Kidney glomerular epithelial cell (primary cell): ENCODE measurements around the gene CWC27.
A peak's percentile ranks its signal among the peaks of the same experiment; 100 is the strongest.

Experiments used
- DNase-seq: peaks from one replicate; lab custom pipeline; 2025; lab: John Stamatoyannopoulos, UW

Gene CWC27

DNA sequence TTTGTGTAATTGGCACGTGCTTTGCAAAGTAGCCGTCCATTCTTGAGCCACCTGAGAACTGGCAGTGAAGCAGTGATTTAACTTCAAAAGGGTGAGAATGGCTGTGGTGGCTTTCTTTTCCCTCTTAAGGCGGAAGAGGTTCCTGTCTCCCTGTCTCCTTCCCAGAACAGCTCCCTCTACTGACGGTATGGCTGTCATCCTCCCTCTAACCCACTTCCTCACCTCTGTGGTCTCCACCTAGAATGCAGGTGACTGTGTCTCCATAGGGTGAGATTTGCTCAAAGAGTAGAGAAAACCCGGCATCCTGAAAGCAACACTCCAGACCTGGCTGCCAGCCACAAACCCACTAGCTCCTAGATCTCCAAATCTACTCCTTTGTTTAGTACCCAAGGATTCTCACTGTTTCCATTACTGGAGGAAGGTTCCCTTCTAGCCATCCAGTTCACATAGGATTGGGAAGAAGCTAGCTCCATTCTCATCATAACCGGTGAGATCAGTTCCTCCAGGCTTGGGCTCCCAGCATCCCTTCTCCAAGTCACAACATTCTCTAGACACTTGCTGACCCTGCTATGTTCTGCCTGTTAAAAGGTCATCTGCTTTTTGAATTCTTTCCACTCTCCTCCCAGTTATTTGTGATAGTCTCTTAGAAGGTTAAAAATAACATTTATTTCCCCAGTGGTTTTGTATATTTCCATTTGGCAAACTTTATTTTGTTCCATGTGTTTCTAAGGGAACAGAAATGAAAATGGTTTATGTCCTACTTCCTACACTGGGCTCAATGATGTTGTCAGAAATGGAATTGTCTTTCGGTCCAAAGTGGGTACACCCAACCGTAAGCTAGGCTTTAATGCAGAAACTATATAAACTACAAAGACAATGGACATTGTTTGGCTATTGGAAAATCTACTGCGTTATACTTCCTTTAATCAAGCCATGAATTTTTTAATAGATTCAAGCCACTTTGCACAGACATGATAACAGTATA, 269.4 kb downstream of the CWC27 start:
- no peak for DNase-seq

DNA sequence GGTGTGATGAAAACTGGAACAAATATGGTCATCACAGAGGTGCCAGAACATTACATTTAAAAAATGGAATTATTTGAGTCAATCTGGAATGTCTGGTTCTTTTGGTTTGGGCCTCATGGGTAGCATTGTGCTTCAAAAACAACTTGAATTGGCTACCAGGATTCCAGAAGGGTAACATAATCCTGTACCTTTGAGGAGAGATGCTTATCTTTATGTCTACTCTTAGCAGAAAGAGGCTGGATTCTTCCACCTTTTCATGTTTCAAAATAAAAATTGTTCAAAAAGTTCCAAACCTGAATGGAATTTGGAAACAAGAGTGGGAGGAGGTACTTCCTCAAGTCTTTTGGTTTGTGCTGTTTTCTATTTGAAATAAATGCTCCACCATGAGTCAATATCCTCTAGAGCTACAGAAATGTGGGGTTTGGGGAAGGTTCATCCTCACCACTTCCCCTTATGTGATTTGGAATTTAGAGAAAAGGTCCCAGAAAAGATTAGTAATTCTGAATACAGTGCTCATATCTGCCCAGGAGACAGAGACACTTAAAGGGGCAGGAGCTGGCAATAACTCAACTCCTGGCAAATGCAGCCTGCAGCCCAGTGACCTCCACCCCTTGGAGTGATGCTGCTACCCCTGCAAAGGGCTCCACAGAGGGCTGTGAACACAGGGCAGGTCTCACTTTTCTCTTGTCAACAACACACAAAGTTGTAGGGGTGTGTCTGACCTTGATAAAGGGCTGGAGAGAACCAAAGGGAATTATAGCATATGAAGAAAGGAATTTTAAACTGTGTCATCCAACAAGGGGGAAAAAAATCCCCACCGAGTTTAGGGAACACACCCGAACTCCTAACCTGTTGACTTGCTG, 272.8 kb downstream of the CWC27 start:
- DNase-seq, result no peak

DNA sequence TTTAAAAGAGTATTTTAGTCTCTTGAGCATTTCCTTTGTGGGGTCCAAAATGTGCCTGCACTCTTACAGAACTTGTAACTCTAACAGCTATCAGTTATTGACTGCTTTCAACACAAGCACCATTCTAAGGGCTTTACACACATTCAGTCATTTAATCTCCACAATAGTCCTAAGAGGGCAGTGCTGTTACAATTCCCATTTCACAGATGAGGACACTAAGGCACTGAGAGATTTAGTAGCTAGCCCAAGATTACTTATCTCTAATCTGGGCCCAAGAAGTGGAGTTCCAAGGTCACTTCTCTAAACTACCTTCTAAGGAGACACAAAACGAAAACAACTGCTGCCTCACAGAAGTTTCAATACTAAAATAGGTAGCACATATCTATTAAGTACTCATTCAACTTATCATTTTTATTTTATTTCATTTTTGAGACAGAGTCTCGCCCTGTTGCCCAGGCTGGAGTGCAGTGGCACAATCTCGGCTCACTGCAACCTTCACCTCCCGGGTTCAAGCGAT, 275.2 kb downstream of the CWC27 start:
- DNase-seq, result no peak

GRCh38 chr5:65047225-65047624, 278.5 kb downstream of the CWC27 start:
- no peak for DNase-seq

DNA sequence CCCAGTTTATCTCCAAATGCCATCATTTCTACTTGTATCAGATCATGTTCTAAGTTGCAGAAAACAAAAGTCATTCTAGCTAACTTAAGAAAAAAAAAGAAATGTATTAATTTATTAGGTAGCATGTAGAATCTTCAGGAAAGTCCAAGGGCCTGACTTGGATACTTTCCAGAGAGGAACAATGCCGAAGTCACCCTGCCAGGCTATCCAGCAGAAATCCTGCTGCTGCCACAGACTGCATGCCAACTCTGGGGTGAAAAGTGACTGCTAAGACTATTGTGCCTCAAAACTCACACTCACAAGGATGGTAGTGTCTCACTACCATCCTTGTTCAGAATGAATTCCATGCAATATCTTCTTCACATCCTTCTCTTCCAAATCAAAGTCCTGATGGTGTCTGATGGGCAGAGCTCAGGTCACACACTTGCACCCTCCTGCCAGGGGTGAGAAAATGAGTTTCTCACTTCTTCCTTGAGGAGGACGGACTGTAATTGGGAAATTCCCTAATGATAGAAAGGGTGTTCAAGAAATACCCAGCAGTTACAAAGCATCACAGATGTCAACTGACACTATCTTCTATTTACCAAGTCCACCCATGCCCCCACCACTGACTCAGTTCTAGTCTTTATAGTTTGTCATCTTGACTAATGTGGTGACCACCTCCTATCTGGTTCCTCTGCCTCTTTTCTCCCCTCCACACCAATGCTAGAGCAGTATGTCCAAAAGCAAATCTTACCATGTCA, 279.4 kb downstream of the CWC27 start:
- DNase-seq, result no peak

- no peak for DNase-seq
These were observed 281.4 kb downstream of the CWC27 start for GRCh38 chr5:65050140-65050539.

DNA sequence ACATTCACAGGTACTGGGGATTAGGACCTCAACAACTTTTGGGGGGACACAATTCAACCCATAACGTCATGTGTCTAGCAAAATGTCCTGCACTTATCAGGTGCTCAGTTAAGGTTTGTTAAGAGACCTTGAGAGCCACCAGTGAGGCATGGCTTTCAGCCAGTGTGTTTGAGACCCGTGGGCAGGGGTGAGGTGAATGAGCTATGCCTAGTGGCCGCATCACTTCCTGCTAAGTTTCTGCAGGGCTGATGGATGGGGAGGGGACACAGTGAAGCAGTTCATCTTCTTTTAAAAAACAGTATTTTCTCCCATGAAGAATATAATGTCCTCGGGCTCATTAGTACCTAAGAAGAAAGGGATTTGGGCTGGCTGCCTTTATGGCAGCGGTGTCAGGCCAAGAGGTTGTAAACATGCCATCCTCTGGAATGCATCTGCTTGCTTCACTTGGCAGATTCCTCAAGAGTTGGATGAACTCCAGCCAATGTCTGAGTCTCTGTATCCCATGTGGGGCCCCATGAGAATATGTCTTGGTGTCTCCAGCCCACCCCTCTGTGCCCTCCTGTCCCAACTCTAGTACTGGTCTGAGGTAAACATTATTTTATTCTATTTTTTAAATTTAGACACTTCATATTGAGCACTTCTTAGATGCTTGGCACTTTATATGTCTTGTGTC, 282.2 kb downstream of the CWC27 start:
- peak; percentile 3 for DNase-seq

- no peak for DNase-seq
These were observed 287.2 kb downstream of the CWC27 start for GRCh38 chr5:65055938-65056337.

DNA sequence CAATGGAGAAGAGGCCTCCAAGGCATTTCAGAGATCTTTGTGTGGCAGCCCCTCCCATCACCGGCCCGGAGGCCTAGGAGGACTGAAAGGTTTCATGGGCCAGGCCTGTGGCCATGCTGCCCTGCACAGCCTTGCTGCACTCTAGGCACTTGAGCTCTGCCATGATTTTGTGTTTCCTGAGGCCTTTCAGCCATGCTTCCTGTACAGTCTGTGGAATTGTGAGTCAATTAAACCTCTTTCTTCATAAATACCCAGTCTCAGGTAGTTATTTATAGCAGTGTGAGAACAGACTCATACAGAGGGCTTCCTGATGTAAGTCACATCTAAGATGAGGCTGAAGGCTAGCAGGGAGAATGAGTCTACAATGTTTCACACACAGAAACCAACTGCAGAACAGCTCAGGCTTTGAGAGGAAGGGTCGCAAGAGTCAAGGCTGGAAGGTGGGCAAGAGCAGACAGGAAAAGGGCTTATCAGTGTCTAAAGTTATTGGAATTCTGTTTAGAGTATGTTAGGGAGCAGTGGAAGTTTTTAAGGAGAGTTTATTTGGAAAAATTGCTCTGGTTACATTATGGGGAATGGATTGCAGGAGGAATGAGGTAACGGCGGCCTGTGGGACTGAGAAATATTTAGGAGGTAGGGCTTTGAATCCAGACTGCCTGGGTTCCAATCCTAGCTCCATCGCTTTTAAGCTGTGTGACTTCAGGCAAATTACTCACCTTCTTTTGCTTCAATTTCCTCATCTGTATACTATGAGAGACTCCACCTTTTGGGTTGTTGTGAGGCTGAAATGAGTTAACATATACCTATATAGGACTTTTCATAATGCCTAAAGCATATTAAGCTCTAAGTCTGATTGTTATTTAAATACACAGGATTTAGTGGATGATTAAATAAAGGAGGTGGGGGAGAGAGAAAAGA, 291.2 kb downstream of the CWC27 start:
- peak; percentile 3 for DNase-seq

DNA sequence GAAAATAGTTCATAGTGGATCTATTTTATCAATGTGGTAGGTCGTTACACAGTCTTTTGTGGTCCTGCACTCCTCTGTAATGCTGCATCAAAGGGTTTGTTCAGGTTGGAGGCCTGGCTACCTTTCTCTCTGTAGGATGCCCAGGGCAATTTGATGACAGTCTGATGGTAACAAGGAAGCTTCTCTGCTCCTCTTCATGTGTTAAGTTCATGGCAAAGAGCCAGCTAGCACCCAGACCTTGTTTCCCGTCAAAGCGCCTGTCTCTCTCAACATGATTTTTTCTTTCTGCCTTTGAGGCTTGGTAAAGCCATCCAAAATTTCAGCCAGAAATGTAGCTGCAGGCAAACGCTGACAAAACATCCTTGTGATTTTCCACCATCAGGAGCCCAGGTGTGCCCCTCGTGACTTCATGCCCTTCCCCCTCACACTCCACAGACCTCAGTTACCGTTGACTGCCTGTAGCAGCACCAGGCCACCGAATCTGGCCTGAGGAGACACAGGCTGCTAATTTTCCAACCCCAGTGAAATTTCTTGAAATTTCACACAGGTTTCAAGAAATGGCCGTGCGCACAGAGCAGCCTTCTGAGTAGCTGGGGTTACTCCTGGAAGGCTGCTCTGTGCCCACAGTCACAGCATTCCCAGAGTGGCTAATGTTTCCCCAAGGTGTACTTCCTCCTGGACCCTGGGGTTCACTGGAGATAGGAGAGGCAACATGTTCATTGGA, 292.7 kb downstream of the CWC27 start:
- DNase-seq, result no peak

- DNase-seq, result no peak
These were observed 293.2 kb downstream of the CWC27 start for GRCh38 chr5:65061974-65062353.

DNA sequence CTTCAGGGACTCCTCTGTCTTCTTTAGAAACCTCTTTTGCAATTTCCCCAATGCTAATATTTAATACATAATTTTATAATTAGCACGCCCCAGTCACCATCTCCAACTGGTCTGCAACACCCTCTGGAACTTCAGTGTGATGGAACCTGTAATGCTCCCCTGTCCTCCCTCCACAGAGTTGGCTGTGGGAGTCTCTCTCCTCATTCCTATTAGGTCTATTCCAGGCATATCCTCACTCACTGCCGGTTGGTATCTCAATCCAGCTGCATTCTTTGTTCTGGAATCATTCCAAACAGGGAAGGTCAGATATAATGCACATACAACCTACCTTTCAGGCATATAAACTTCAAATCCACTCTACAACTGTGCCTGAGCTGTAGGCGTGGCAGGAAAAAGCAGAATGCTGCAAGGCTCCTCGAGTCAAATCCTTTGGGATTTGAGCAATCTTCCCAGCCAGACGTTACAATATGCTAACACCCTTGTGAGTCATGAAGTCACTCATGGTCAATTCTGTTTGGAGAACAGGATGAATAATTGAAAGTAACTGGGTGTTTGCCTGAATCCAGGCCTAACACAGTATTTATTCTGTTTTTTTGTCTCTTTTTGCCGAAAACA, 293.8 kb downstream of the CWC27 start:
- DNase-seq, result peak; percentile 37

DNA sequence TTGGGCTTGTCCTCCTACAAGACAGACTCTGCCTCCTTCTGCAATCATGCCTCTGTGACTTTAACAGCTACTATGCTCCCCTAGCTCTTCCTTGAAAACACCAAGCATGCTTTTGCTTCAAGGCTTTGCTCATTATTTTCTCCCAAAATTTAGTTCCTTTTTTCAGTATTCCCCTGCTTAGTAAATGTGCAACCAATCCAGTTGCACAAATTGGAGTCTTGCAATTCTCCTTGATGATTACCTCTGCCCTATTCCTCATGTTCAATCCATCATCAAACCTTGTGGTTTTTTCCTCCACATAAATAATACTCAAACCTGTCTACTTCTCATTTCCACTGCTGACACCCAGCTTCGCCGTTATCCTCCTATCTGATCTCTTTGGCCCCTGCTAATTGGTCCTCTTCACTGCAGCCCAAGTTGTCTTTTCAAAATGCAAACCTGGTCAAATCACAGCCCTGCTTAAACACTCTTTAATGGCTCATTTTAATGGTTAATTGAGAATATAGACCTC, 296.3 kb downstream of the CWC27 start:
- no peak for DNase-seq

- DNase-seq, result no peak
These were observed 297.8 kb downstream of the CWC27 start for GRCh38 chr5:65066387-65067146.

- DNase-seq, result no peak
These were observed 298.4 kb downstream of the CWC27 start for GRCh38 chr5:65067147-65067506.
